Measurements from ENCODE around the gene CYP26A1. TPM values are rescaled to one million over a fixed set of nuclear protein-coding genes. Genes with fewer than 3 reads are reported as not detected.

Gene CYP26A1
- polyA plus RNA-seq, 2 donors, result not detected

DNA sequence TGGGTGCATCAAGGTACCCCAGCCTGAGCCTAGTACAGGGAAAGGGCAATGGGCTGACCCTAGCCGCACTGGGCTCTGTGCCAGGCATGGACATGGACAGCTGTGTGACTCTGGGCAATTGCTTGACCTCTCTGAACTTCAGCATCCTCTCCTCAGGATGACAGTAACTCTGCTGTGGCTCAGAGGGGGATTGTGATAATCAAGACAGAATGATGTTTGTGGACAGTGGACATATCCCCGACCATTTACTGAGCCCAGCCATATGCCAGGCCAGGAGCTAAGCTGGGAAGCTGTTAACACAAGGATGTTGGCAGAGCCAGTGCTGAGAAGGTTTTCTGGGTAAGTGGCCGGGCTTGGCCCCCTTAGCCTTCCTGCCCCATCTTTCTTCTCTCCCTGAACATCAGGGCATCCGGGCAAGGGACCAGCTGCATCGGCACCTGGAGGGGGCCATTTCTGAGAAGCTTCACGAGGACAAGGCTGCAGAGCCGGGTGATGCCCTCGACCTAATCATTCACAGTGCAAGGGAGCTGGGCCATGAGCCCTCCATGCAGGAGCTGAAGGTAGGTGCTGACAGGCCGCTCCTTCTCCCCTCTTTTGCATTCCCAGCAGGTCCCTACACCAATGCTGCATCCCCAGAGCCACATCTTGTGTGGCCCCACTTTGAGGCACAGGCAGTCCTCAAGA lies 9.6 kb upstream of the CYP26A1 start:
- Histone ChIP-seq H3K4me1 (ENCODE audit: control insufficient read depth in 2 of 2, insufficient read depth in 2 of 2, low read length in 1 of 2) (peaks cover 17 to 32% of the 10 kb centered on the region in 2 donors), H3K27me3 (ENCODE audit: control insufficient read depth in 1 of 2, insufficient read depth in 2 of 2, low read length in 2 of 2) (peaks cover 9 to 46% of the 10 kb centered on the region in 2 donors)

DNA sequence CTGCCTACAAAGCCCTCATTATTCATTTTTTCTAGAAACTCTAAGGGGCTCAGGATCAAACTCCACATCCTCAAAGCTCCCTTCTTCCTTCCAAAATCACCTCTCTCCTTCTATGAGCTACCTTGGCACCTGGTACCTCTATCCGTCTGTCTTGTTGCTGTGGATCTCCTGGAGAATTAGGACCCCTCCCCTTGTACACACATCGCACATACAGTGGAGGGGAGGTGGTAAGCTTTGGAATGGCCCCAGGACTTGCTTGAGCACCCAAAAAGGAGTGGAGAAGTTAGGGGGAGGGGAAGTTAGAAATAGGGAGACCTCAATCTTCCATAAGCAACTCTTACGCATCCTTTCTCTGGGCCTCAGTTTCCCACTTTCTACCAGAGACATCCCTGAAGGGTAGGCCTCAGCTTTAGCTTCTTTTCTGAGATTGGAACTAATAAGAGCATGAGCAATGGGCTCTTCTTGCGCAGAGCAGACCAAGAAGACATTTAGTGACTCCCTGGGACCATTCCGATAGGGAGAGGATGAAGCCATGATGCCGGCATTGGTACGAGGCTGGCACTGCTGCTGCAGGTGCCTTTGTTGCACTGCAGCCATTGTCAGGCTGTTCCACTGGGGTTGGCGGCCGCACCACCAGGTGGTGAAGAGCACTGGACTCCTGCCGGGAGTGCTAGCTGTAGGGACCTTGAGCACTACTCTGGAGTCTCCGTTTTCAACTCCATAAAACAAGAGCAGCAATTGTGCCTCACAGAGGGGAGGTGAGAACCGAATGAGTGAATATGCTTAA lies 8.6 kb upstream of the CYP26A1 start:
- H3K36me3 ChIP-seq (ENCODE audit: control insufficient read depth in 2 of 2, insufficient read depth in 2 of 2, low read length in 1 of 2), result no peaks in the 10 kb centered on the region
- peaks cover 17 to 32% of the 10 kb centered on the region in 2 donors for H3K4me1 ChIP-seq (ENCODE audit: control insufficient read depth in 2 of 2, insufficient read depth in 2 of 2, low read length in 1 of 2)
- no peak overlapping the region for H3K4me3 ChIP-seq (ENCODE audit: low read depth in 1 of 2, low read length in 2 of 2)
- H3K9me3 ChIP-seq (ENCODE audit: control insufficient read depth in 2 of 2, insufficient read depth in 1 of 2, low read depth in 1 of 2, low read length in 1 of 2), result peaks cover 0 to 1% of the 10 kb centered on the region in 2 donors
- no peak overlapping the region for H3K27ac ChIP-seq (ENCODE audit: low read depth in 2 of 2, low read length in 1 of 2)
- H3K27me3 ChIP-seq (ENCODE audit: control insufficient read depth in 1 of 2, insufficient read depth in 2 of 2, low read length in 2 of 2), result peaks cover 9 to 48% of the 10 kb centered on the region in 2 donors
- WGBS, 2 donors, result 71 to 80% methylated on average over 12 of the region's 12 CpGs

More for the DNA sequence above, 9.6 kb upstream of the CYP26A1 start:
- 81 to 85% methylated on average over 9 of the region's 9 CpGs for WGBS, 2 donors
- Histone ChIP-seq H3K9me3 (ENCODE audit: control insufficient read depth in 2 of 2, insufficient read depth in 1 of 2, low read depth in 1 of 2, low read length in 1 of 2) (peaks cover 0 to 1% of the 10 kb centered on the region in 2 donors), H3K4me3 (ENCODE audit: low read depth in 1 of 2, low read length in 2 of 2) (no peak overlapping the region), H3K36me3 (ENCODE audit: control insufficient read depth in 2 of 2, insufficient read depth in 2 of 2, low read length in 1 of 2) (no peaks in the 10 kb centered on the region), H3K27ac (ENCODE audit: low read depth in 2 of 2, low read length in 1 of 2) (no peak overlapping the region)

DNA sequence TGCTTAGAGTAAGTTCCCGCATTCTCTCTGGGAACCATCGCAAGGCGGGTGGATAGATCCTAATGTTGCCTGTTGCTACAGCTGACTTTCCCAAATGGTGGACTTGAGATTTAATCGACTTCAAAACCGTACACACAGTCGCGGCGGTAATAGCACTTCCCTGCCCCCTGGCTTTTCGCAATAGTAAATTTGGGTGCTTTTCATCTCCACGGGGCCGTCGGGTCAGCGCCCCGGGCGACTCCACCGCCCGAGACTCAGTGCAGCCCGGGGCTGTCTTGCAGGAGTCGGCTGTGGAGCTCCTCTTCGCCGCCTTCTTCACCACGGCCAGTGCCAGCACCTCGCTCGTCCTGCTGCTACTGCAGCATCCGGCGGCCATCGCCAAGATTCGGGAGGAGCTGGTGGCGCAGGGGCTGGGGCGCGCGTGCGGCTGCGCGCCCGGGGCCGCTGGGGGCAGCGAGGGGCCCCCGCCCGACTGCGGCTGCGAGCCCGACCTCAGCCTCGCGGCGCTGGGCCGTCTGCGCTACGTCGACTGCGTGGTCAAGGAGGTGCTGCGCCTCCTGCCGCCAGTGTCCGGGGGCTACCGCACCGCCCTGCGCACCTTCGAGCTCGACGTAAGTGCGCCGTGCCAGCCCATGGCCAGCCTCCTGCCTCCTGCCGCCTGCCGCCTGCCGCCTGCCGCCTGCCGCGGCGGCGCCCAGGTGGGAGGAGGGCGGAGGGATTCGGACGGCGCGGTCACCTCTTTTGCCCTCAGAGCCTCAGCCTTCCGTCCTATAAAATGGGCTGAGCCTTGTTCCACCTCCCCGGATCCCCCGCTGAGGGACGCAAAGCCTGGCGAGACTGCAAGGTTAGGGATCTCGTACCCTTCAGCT lies 7.8 kb upstream of the CYP26A1 start:
- Histone ChIP-seq H3K4me1 (ENCODE audit: control insufficient read depth in 2 of 2, insufficient read depth in 2 of 2, low read length in 1 of 2) (peaks cover 17 to 27% of the 10 kb centered on the region in 2 donors), H3K4me3 (ENCODE audit: low read depth in 1 of 2, low read length in 2 of 2) (peak overlapping the region in 1 of 2 donors; percentile 16), H3K36me3 (ENCODE audit: control insufficient read depth in 2 of 2, insufficient read depth in 2 of 2, low read length in 1 of 2) (no peaks in the 10 kb centered on the region), H3K27me3 (ENCODE audit: control insufficient read depth in 1 of 2, insufficient read depth in 2 of 2, low read length in 2 of 2) (peaks cover 4 to 51% of the 10 kb centered on the region in 2 donors), H3K9me3 (ENCODE audit: control insufficient read depth in 2 of 2, insufficient read depth in 1 of 2, low read depth in 1 of 2, low read length in 1 of 2) (peaks cover 0 to 1% of the 10 kb centered on the region in 2 donors), H3K27ac (ENCODE audit: low read depth in 2 of 2, low read length in 1 of 2) (no peak overlapping the region)
- 6 to 10% methylated on average over 59 to 81 of the region's 81 CpGs for WGBS, 2 donors

DNA sequence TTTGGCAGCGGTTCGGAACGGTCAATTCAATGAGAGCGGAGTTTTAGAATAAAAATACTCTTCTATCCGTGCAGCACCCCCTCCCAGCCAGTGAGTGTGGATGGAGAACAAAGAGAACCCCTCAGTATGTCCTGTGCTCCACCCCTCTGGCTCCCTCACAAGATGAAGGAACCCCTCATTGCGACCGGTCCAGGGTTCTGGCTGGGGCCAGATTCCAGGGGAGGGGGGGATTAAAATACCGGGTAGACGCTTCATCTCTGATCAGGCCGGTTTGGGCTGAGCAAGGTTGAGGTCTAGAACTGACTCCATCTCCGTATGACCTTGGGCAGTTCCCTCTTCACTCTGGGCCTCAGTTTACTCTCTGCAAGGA lies 7.2 kb upstream of the CYP26A1 start:
- 17 to 24% methylated on average over 11 of the region's 11 CpGs for WGBS, 2 donors
- H3K4me3 ChIP-seq (ENCODE audit: low read depth in 1 of 2, low read length in 2 of 2), result no peak overlapping the region
- peaks cover 0 to 1% of the 10 kb centered on the region in 2 donors for H3K9me3 ChIP-seq (ENCODE audit: control insufficient read depth in 2 of 2, insufficient read depth in 1 of 2, low read depth in 1 of 2, low read length in 1 of 2)
- no peak overlapping the region for H3K27ac ChIP-seq (ENCODE audit: low read depth in 2 of 2, low read length in 1 of 2)
- H3K4me1 ChIP-seq (ENCODE audit: control insufficient read depth in 2 of 2, insufficient read depth in 2 of 2, low read length in 1 of 2), result peaks cover 16 to 23% of the 10 kb centered on the region in 2 donors
- H3K27me3 ChIP-seq (ENCODE audit: control insufficient read depth in 1 of 2, insufficient read depth in 2 of 2, low read length in 2 of 2), result peaks cover 6 to 51% of the 10 kb centered on the region in 2 donors
- H3K36me3 ChIP-seq (ENCODE audit: control insufficient read depth in 2 of 2, insufficient read depth in 2 of 2, low read length in 1 of 2), result no peaks in the 10 kb centered on the region

DNA sequence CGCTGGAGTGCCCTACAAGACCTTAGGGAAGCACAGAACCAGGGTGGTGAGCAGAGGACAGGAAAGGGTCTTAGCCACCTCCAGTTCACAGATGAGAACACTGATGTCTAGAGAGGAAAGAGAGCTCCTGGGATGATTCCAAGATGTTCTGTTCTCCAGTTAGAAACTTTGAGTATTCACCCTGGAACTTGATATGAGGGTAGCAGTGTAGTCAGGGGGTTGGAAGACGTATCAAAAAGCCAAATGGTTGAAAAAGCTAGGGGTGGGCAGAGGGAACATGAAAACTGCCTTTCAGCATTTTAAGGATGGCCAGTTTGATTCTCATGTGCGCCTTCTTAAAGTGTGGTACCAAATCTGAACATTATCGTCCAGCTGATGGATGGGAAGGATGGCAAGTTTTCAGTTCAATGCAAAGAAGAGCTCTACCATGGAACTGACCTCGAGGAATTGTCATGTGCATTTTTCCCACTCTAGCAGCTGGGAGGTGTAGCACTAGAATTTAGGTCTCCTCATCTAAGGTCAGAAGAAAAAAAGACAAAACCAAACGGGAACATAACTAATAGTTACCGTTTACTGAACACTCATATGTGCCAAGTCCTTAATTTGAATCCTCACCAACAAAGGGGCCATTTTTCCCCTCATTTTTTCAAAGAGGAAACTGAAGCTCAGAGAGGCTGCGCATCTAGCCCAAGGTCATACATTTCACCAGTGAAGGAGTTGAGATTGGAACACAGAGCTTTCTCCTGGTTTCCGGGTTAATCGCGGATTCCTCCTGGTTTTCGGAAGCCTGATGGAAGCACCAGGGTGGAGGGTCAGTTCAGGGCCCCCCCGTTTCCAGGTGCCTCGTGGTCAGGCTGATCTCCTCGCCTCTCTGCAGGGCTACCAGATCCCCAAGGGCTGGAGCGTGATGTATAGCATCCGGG lies 6.0 kb upstream of the CYP26A1 start:
- H3K9me3 ChIP-seq (ENCODE audit: control insufficient read depth in 2 of 2, insufficient read depth in 1 of 2, low read depth in 1 of 2, low read length in 1 of 2), result peaks cover 0 to 1% of the 10 kb centered on the region in 2 donors
- no peaks in the 10 kb centered on the region for H3K36me3 ChIP-seq (ENCODE audit: control insufficient read depth in 2 of 2, insufficient read depth in 2 of 2, low read length in 1 of 2)
- peaks cover 8 to 18% of the 10 kb centered on the region in 2 donors for H3K4me1 ChIP-seq (ENCODE audit: control insufficient read depth in 2 of 2, insufficient read depth in 2 of 2, low read length in 1 of 2)
- peaks cover 17 to 52% of the 10 kb centered on the region in 2 donors for H3K27me3 ChIP-seq (ENCODE audit: control insufficient read depth in 1 of 2, insufficient read depth in 2 of 2, low read length in 2 of 2)
- no peak overlapping the region for H3K4me3 ChIP-seq (ENCODE audit: low read depth in 1 of 2, low read length in 2 of 2)
- no peak overlapping the region for H3K27ac ChIP-seq (ENCODE audit: low read depth in 2 of 2, low read length in 1 of 2)
- 12 to 17% methylated on average over 17 of the region's 17 CpGs for WGBS, 2 donors

DNA sequence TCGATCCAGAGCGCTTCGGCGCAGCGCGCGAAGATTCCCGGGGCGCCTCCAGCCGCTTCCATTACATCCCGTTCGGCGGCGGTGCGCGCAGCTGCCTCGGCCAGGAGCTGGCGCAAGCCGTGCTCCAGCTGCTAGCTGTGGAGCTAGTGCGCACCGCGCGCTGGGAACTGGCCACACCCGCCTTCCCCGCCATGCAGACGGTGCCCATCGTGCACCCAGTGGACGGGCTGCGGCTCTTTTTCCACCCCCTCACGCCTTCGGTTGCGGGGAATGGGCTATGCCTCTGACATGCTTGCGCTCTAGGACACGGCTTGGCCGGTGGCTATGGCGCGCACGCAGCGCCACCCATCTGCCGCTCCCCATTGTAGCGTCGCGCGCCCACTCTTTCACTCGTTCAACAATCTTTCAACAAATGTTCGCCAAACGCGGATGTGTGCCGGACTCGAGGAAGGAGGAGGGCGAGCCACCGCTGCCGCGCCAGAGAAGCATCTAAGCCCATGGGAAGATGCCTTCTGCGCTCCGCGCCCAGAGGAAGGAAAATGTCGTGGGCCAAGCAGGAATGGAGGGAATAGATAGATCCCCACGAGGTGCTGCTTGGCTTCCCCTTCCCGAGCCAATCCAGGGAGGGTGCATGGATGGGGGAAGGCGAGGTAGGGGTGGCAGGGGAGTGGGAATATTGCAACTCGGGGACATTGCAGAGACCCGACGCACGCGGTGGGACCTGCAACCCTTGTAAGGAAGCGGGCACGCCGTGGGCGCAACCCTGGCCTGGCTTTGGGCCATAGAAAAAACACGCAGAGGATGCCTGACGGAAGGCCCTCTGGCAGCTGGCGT lies 5.1 kb upstream of the CYP26A1 start:
- H3K4me3 ChIP-seq (ENCODE audit: low read depth in 1 of 2, low read length in 2 of 2), result no peak overlapping the region
- H3K4me1 ChIP-seq (ENCODE audit: control insufficient read depth in 2 of 2, insufficient read depth in 2 of 2, low read length in 1 of 2), result peaks cover 12 to 14% of the 10 kb centered on the region in 2 donors
- WGBS, 2 donors, result 3 to 4% methylated on average over 72 to 73 of the region's 73 CpGs

DNA sequence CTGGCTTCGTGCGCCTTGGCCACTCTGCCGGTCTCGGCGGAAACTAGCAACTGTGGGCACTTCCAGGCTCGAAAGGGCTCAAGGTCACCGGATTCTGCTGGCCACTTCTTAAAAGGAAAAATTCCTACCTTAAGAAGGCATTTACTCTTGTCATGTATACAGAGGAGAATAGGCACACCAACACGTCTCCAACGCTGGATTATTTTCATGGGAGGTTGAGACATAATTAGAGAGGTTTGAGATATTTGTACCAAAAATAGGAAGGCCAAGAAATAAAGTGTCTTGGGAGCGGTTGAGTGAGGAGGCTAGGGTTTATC lies 4.5 kb upstream of the CYP26A1 start:
- no peaks in the 10 kb centered on the region for H3K36me3 ChIP-seq (ENCODE audit: control insufficient read depth in 2 of 2, insufficient read depth in 2 of 2, low read length in 1 of 2)
- H3K9me3 ChIP-seq (ENCODE audit: control insufficient read depth in 2 of 2, insufficient read depth in 1 of 2, low read depth in 1 of 2, low read length in 1 of 2), result peaks cover 0 to 1% of the 10 kb centered on the region in 2 donors
- peaks cover 14% of the 10 kb centered on the region in 2 donors for H3K4me1 ChIP-seq (ENCODE audit: control insufficient read depth in 2 of 2, insufficient read depth in 2 of 2, low read length in 1 of 2)
- no peak overlapping the region for H3K4me3 ChIP-seq (ENCODE audit: low read depth in 1 of 2, low read length in 2 of 2)
- WGBS, 2 donors, result 33 to 35% methylated on average over 10 of the region's 10 CpGs
- no peak overlapping the region for H3K27ac ChIP-seq (ENCODE audit: low read depth in 2 of 2, low read length in 1 of 2)
- H3K27me3 ChIP-seq (ENCODE audit: control insufficient read depth in 1 of 2, insufficient read depth in 2 of 2, low read length in 2 of 2), result peaks cover 27 to 48% of the 10 kb centered on the region in 2 donors

More for the DNA sequence above, 5.1 kb upstream of the CYP26A1 start:
- Histone ChIP-seq H3K9me3 (ENCODE audit: control insufficient read depth in 2 of 2, insufficient read depth in 1 of 2, low read depth in 1 of 2, low read length in 1 of 2) (peaks cover 0 to 1% of the 10 kb centered on the region in 2 donors), H3K36me3 (ENCODE audit: control insufficient read depth in 2 of 2, insufficient read depth in 2 of 2, low read length in 1 of 2) (no peaks in the 10 kb centered on the region), H3K27ac (ENCODE audit: low read depth in 2 of 2, low read length in 1 of 2) (no peak overlapping the region), H3K27me3 (ENCODE audit: control insufficient read depth in 1 of 2, insufficient read depth in 2 of 2, low read length in 2 of 2) (peaks cover 21 to 53% of the 10 kb centered on the region in 2 donors)

DNA sequence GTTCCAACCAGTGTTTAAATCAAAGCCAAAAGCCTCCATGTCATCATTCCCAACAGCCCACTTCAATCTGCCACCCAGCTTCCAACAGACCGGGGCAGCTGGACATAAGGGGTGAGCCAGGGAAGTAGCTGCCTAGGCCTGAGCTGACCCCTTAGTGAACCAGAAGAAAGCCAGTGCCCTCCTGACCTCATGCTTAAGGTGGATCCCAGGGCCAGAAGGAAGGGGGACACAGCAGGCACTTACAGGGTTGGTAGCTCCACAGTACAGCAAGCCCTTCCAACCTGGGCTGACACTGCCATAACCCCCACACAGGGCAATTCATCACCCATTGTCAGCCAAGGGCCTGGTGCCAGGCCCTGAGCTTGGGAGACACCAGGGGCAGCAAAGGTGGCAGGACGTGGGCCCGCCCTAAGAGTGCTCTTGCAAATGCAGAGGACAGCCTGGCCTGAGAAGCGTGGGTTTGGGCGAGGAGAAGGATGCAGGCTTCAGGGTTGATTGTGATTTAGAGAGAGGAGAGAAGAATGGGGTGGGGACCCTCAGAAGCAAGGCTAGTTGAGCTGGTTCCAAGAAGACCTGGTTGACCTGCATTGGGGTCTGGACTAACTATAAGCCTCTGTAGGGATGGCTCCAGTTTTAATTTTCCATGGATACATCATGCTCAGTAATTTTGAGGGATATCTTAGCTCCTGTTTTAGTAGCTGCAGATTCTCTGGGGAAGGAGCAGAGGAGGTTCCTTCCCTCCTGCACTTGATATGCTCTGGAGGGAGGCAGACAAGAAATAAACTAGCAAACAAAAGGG lies 3.1 kb upstream of the CYP26A1 start:
- 64 to 75% methylated on average over 5 of the region's 5 CpGs for WGBS, 2 donors
- H3K36me3 ChIP-seq (ENCODE audit: control insufficient read depth in 2 of 2, insufficient read depth in 2 of 2, low read length in 1 of 2), result no peaks in the 10 kb centered on the region
- no peak overlapping the region for H3K27ac ChIP-seq (ENCODE audit: low read depth in 2 of 2, low read length in 1 of 2)
- H3K9me3 ChIP-seq (ENCODE audit: control insufficient read depth in 2 of 2, insufficient read depth in 1 of 2, low read depth in 1 of 2, low read length in 1 of 2), result peaks cover 0 to 1% of the 10 kb centered on the region in 2 donors
- H3K27me3 ChIP-seq (ENCODE audit: control insufficient read depth in 1 of 2, insufficient read depth in 2 of 2, low read length in 2 of 2), result peaks cover 35 to 36% of the 10 kb centered on the region in 2 donors
- peaks cover 14 to 20% of the 10 kb centered on the region in 2 donors for H3K4me1 ChIP-seq (ENCODE audit: control insufficient read depth in 2 of 2, insufficient read depth in 2 of 2, low read length in 1 of 2)
- no peak overlapping the region for H3K4me3 ChIP-seq (ENCODE audit: low read depth in 1 of 2, low read length in 2 of 2)
